H1 (cell line): ENCODE results near the gene KDF1. TPM values are rescaled to one million over a fixed set of nuclear protein-coding genes. Genes with fewer than 3 reads are reported as not detected.
A peak's percentile ranks its signal among the peaks of the same experiment; 100 is the strongest.

Experiments
- BACH1 ChIP-seq: IDR thresholded peaks from 2 replicates; pipeline ENCODE4 v1.6.1; 2012; ENCODE audit warnings: low read length, improper control_type of control experiment
- BCL11A ChIP-seq, 2 experiments: IDR thresholded peaks; one replicate each; pipeline ENCODE4 v1.6.1; 2011; ENCODE audit warnings: low read depth in 2 of 2, low read length in 2 of 2, mild to moderate bottlenecking in 2 of 2
- BRCA1 ChIP-seq: IDR thresholded peaks from 2 replicates; pipeline ENCODE4 v1.6.1; 2012; ENCODE audit warnings: low read depth, low read length, improper control_type of control experiment
- CHD1 ChIP-seq: IDR thresholded peaks from 2 replicates; pipeline ENCODE4 v1.6.1; 2012; ENCODE audit warnings: low read depth, low read length, improper control_type of control experiment
- CREB1 ChIP-seq: IDR thresholded peaks from 2 replicates; pipeline ENCODE4 v1.6.1; 2012; ENCODE audit warnings: inconsistent platforms
- CTCF ChIP-seq, 3 experiments: IDR thresholded peaks; 1 replicate in 2 of 3; 2 replicates in 1 of 3; pipeline versions ENCODE4 v1.5.1 to v1.6.1; 2011; ENCODE audit warnings: low read length in 3 of 3, mild to moderate bottlenecking in 3 of 3, inconsistent platforms in 2 of 3, low read depth in 1 of 3, moderate library complexity in 1 of 3; ENCODE audit not compliant: insufficient read depth in 1 of 3; ENCODE audit errors: control extremely low read depth in 1 of 3
- EP300 ChIP-seq, 2 experiments: IDR thresholded peaks; 1 replicate in 1 of 2; 2 replicates in 1 of 2; pipeline ENCODE4 v1.6.1; 2011 to 2012; ENCODE audit warnings: low read depth in 2 of 2, low read length in 2 of 2, mild to moderate bottlenecking in 2 of 2, borderline replicate concordance in 1 of 2, inconsistent platforms in 1 of 2, moderate library complexity in 1 of 2
- GABPA ChIP-seq: IDR thresholded peaks from 2 replicates; pipeline ENCODE4 v1.6.1; 2011; ENCODE audit warnings: mild to moderate bottlenecking, low read length, moderate library complexity, borderline replicate concordance; ENCODE audit not compliant: insufficient read depth
- JUND ChIP-seq: IDR thresholded peaks from 2 replicates; pipeline ENCODE4 v1.6.1; 2011; ENCODE audit warnings: mild to moderate bottlenecking, improper control_type of control experiment, low read length
- POLR2A ChIP-seq, 2 experiments: IDR thresholded peaks; 1 replicate in 1 of 2; 2 replicates in 1 of 2; pipeline ENCODE4 v1.6.1; 2011; ENCODE audit warnings: low read depth in 2 of 2, low read length in 2 of 2, mild to moderate bottlenecking in 2 of 2; ENCODE audit errors: control extremely low read depth in 1 of 2
- POLR2AphosphoS5 ChIP-seq: IDR thresholded peaks from 2 replicates; pipeline ENCODE4 v1.6.1; 2011; ENCODE audit warnings: low read depth, low read length
- POU5F1 ChIP-seq: IDR thresholded peaks from 2 replicates; pipeline ENCODE4 v1.6.1; 2011; ENCODE audit warnings: low read depth, mild to moderate bottlenecking, low read length, moderate library complexity
- SAP30 ChIP-seq: fragments of 300-600 bp; sonication (generic); IDR thresholded peaks from 2 replicates; pipeline ENCODE4 v1.7.1; 2012; ENCODE audit warnings: low read length, moderate library complexity, mild to moderate bottlenecking, inconsistent platforms; ENCODE audit not compliant: insufficient read depth, insufficient replicate concordance
- SIN3A ChIP-seq, 2 experiments: IDR thresholded peaks in 1 of 2; conservative IDR thresholded peaks in 1 of 2; 2 replicates each; pipeline ENCODE4 v1.6.1; 2011 to 2012; ENCODE audit warnings: low read length in 2 of 2, improper control_type of control experiment in 1 of 2, low read depth in 1 of 2, mild to moderate bottlenecking in 1 of 2
- SIRT6 ChIP-seq: IDR thresholded peaks from one replicate; pipeline ENCODE4 v1.7.1; 2012; ENCODE audit warnings: low read length, inconsistent platforms
- SP2 ChIP-seq: IDR thresholded peaks from 2 replicates; pipeline ENCODE4 v1.6.1; 2012; ENCODE audit warnings: mild to moderate bottlenecking, low read length, inconsistent platforms
- SP4 ChIP-seq: IDR thresholded peaks from 2 replicates; pipeline ENCODE4 v1.6.1; 2012; ENCODE audit warnings: low read length, inconsistent platforms
- TBP ChIP-seq: IDR thresholded peaks from 2 replicates; pipeline ENCODE4 v1.6.1; 2011; ENCODE audit warnings: low read depth, low read length, improper control_type of control experiment
- TEAD4 ChIP-seq: IDR thresholded peaks from 2 replicates; pipeline ENCODE4 v1.6.1; 2012; ENCODE audit warnings: low read depth, low read length, inconsistent platforms, mixed read lengths
- polyA plus RNA-seq, 7 experiments: library from polyadenylated mRNA; depleted of rRNA in 3 of 7; stranded (reverse) in 5 of 7; unstranded in 2 of 7; fragments of >200 nt in 5 of 7; fragments of 200-250 nt in 2 of 7; gene quantifications; 1 replicate in 5 of 7; 2 replicates in 1 of 7; 4 replicates in 1 of 7; pipeline versions ENCODE4 v1.2.1 to v1.2.3, GENCODE V29; 2011 to 2013; ENCODE audit warnings: missing spikeins in 2 of 7, mixed read lengths in 2 of 7
- total RNA-seq: library from RNA; stranded (reverse); fragmentation: NEBNext Ultra II Directional; extraction: Animal tissue kit (Norgen Biotek cat#: 25700); gene quantifications from 2 replicates; pipeline ENCODE4 v1.2.1, GENCODE V29; 2021
- TF ChIP-seq, protein P1 (sequence below): IDR thresholded peaks from 2 replicates; pipeline ENCODE4 v1.6.1; 2011; ENCODE audit warnings: low read length, improper control_type of control experiment

The KDF1 gene
- total and polyA plus RNA-seq, 2 of the 8 experiments (the other 6 are each of a cell fraction or from before 2014, with no cell fraction given) = 16.9 to 37.5 TPM

- TF ChIP-seq, protein P1, sequence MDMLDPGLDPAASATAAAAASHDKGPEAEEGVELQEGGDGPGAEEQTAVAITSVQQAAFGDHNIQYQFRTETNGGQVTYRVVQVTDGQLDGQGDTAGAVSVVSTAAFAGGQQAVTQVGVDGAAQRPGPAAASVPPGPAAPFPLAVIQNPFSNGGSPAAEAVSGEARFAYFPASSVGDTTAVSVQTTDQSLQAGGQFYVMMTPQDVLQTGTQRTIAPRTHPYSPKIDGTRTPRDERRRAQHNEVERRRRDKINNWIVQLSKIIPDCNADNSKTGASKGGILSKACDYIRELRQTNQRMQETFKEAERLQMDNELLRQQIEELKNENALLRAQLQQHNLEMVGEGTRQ = no peak
- TF ChIP-seq CTCF (IDR thresholded peaks at IDR 0.05; ENCODE audit: control extremely low read depth in 1 of 3, insufficient read depth in 1 of 3, low read depth in 1 of 3, low read length in 3 of 3) (no peak), SAP30 (no peak), CREB1 (peak; percentile 68; the same call in 1 of the 2 replicates), GABPA (peak; percentile 57; the same call in 1 of the 2 replicates), TEAD4 (no peak), JUND (no peak), POLR2AphosphoS5 (peak; percentile 69), SIRT6 (no peak), BRCA1 (no peak), BACH1 (peak; percentile 69), POLR2A (IDR thresholded peaks at IDR 0.05; ENCODE audit: control extremely low read depth in 1 of 2, low read depth in 2 of 2, low read length in 2 of 2) (peak; percentile 66 to 94), CHD1 (no peak), TBP (peak; percentile 76; the same call in 1 of the 2 replicates), SIN3A (conservative IDR thresholded peaks at IDR 0.05 in 1 of 2, IDR thresholded peaks at IDR 0.05 in 1 of 2; ENCODE audit: low read depth in 1 of 2, low read length in 2 of 2) (peak; percentile 56 to 83; a peak in 2 of 4 replicates), EP300 (IDR thresholded peaks at IDR 0.05; ENCODE audit: borderline replicate concordance in 1 of 2, low read depth in 2 of 2, low read length in 2 of 2) (no peak), POU5F1 (no peak), SP4 (no peak), SP2 (peak; percentile 39; the same call in 1 of the 2 replicates), BCL11A (IDR thresholded peaks at IDR 0.05; ENCODE audit: low read depth in 2 of 2, low read length in 2 of 2) (no peak)
Observed at GRCh38 chr1:26921540-26922430, 38.5 kb downstream of the KDF1 start, which contains the start of gene NUDC (continued).
